ENCODE measurements around the gene SMAD4. TPM values are rescaled to one million over a fixed set of nuclear protein-coding genes. Genes with fewer than 3 reads are reported as not detected.

Gene SMAD4
- total and polyA plus RNA-seq, 4 donors = 9.3 to 65.3 (median 29.1) TPM

DNA sequence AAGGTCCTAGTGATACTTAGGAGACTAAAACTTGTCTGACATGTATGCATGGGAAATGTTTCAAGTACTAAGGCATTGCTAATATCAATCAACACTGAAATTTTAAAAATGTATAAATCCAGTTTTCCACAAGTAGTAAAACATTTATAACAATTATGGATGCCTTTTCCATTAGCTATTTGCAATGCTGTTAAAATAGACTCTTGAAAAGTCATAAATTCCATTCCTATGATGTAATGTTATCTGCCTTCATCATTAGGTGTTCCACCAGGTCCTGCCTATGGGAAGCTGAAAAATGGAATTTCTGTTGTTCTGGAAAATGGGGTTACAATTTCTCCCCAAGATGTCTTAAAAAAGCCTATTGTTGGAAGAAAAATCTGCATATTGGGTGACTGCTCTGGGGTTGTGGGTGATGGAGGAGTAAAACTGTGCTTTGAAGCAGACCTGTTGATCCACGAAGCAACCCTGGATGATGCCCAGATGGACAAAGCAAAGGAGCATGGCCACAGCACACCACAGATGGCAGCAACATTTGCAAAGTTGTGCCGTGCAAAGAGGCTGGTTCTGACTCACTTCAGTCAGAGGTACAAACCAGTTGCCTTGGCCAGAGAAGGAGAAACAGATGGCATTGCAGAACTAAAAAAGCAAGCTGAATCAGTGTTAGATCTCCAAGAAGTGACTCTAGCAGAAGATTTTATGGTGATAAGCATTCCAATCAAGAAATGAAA lies 43.5 kb upstream of the SMAD4 start:
- Histone ChIP-seq H3K9ac (ENCODE audit: low read depth in 1 of 2, low read length in 2 of 2) (no peak overlapping the region), H3K27ac (ENCODE audit: low read depth in 1 of 2, low read length in 2 of 2) (no peak overlapping the region), H3K4me3 (ENCODE audit: low read depth in 1 of 3, low read length in 3 of 3) (no peak overlapping the region), H3K9me3 (ENCODE audit: control insufficient read depth in 4 of 4, low read length in 3 of 4) (no peaks in the 10 kb centered on the region), H3K4me1 (ENCODE audit: control insufficient read depth in 4 of 4, insufficient read depth in 4 of 4, low read length in 3 of 4) (no peaks in the 10 kb centered on the region), H3K36me3 (ENCODE audit: control insufficient read depth in 4 of 4, insufficient read depth in 3 of 4, low read depth in 1 of 4, low read length in 3 of 4) (peaks cover 4 to 21% (median 8%) of the 10 kb centered on the region in 4 donors), H3K27me3 (ENCODE audit: control insufficient read depth in 4 of 4, insufficient read depth in 4 of 4, low read length in 3 of 4) (no peaks in the 10 kb centered on the region)
- WGBS = 92% methylated on average over 2 of the region's 2 CpGs
- TF ChIP-seq, protein P1, sequence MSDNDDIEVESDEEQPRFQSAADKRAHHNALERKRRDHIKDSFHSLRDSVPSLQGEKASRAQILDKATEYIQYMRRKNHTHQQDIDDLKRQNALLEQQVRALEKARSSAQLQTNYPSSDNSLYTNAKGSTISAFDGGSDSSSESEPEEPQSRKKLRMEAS (IDR thresholded peaks at IDR 0.05) = no peak
- no peak for TF ChIP-seq RXRA (IDR thresholded peaks at IDR 0.05)
- no peak for TF ChIP-seq CTCF (IDR thresholded peaks at IDR 0.05; ENCODE audit: low read depth, low read length, missing input control)
- TF ChIP-seq JUND (IDR thresholded peaks at IDR 0.05) = no peak
- no peak for TF ChIP-seq YY1 (IDR thresholded peaks at IDR 0.05)
- TF ChIP-seq FOXA2 (IDR thresholded peaks at IDR 0.05) = no peak
- TF ChIP-seq FOXA1 (IDR thresholded peaks at IDR 0.05) = no peak
- no peak for TF ChIP-seq NR2F2 (IDR thresholded peaks at IDR 0.05)
- no peak for DNase-seq (ENCODE audit: low spot score)

DNA sequence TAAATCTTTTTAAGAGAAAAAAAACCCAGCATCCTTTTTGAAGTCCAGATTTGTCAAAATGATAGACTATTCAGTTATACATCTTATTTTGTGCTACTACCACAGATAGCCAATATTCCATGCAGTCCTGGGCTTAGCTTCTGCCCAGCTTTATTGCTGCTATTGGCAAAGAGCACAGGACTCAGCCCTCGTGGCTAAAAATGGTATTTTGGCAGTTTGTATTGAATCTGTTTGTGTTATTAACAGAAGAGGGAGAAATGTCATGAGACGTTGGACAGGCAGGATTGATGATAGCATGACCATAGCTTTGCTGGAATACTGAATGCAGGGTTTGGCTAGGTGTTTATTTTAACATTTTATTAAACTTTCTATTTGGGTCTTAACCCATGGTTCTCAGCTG lies 42.8 kb upstream of the SMAD4 start:
- WGBS = 64% methylated on average over 2 of the region's 2 CpGs
- Histone ChIP-seq H3K4me3 (ENCODE audit: low read depth in 1 of 3, low read length in 3 of 3) (no peak overlapping the region), H3K9me3 (ENCODE audit: control insufficient read depth in 4 of 4, low read length in 3 of 4) (no peaks in the 10 kb centered on the region), H3K4me1 (ENCODE audit: control insufficient read depth in 4 of 4, insufficient read depth in 4 of 4, low read length in 3 of 4) (no peaks in the 10 kb centered on the region), H3K9ac (ENCODE audit: low read depth in 1 of 2, low read length in 2 of 2) (no peak overlapping the region), H3K27ac (ENCODE audit: low read depth in 1 of 2, low read length in 2 of 2) (no peak overlapping the region), H3K36me3 (ENCODE audit: control insufficient read depth in 4 of 4, insufficient read depth in 3 of 4, low read depth in 1 of 4, low read length in 3 of 4) (peaks cover 4 to 21% (median 8%) of the 10 kb centered on the region in 4 donors), H3K27me3 (ENCODE audit: control insufficient read depth in 4 of 4, insufficient read depth in 4 of 4, low read length in 3 of 4) (no peaks in the 10 kb centered on the region)
- DNase-seq (ENCODE audit: low spot score) = no peak
- TF ChIP-seq FOXA2 (IDR thresholded peaks at IDR 0.05) = no peak
- TF ChIP-seq TAF1 (conservative IDR thresholded peaks at IDR 0.05) = no peak
- no peak for TF ChIP-seq YY1 (IDR thresholded peaks at IDR 0.05)
- TF ChIP-seq NR2F2 (IDR thresholded peaks at IDR 0.05) = no peak
- TF ChIP-seq, protein P2, sequence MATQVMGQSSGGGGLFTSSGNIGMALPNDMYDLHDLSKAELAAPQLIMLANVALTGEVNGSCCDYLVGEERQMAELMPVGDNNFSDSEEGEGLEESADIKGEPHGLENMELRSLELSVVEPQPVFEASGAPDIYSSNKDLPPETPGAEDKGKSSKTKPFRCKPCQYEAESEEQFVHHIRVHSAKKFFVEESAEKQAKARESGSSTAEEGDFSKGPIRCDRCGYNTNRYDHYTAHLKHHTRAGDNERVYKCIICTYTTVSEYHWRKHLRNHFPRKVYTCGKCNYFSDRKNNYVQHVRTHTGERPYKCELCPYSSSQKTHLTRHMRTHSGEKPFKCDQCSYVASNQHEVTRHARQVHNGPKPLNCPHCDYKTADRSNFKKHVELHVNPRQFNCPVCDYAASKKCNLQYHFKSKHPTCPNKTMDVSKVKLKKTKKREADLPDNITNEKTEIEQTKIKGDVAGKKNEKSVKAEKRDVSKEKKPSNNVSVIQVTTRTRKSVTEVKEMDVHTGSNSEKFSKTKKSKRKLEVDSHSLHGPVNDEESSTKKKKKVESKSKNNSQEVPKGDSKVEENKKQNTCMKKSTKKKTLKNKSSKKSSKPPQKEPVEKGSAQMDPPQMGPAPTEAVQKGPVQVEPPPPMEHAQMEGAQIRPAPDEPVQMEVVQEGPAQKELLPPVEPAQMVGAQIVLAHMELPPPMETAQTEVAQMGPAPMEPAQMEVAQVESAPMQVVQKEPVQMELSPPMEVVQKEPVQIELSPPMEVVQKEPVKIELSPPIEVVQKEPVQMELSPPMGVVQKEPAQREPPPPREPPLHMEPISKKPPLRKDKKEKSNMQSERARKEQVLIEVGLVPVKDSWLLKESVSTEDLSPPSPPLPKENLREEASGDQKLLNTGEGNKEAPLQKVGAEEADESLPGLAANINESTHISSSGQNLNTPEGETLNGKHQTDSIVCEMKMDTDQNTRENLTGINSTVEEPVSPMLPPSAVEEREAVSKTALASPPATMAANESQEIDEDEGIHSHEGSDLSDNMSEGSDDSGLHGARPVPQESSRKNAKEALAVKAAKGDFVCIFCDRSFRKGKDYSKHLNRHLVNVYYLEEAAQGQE (IDR thresholded peaks at IDR 0.05) = no peak
- TF ChIP-seq SP1 (IDR thresholded peaks at IDR 0.05) = no peak

DNA sequence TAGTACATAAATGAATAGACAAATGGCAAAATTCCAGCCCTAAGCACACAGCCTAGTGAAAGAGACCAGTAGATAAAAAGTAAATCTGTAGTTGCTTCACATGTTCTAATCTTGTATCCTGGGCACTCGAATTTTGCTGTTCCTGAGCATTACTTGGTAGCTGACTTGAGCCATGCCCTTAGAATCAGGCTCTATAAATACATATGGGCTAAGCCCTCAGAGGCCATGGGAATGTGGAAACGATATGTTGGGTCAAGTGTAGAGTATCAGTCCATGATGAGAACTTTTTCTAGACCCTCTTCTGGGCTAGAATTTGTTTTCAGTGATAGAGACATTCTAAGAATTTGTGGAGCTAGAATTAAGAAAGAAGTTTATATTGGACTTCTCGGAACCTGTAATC lies 40.3 kb upstream of the SMAD4 start:
- no peaks in the 10 kb centered on the region for H3K9me3 ChIP-seq (ENCODE audit: control insufficient read depth in 4 of 4, low read length in 3 of 4)
- H3K27ac ChIP-seq (ENCODE audit: low read depth in 1 of 2, low read length in 2 of 2) = no peak overlapping the region
- no peak overlapping the region for H3K9ac ChIP-seq (ENCODE audit: low read depth in 1 of 2, low read length in 2 of 2)
- no peaks in the 10 kb centered on the region for H3K27me3 ChIP-seq (ENCODE audit: control insufficient read depth in 4 of 4, insufficient read depth in 4 of 4, low read length in 3 of 4)
- no peak for DNase-seq (ENCODE audit: low spot score)
- TF ChIP-seq RXRA (IDR thresholded peaks at IDR 0.05) (no peak), CTCF (IDR thresholded peaks at IDR 0.05; ENCODE audit: low read depth, low read length, missing input control) (no peak), SP1 (IDR thresholded peaks at IDR 0.05) (no peak), HNF4G (IDR thresholded peaks at IDR 0.05) (no peak), ZBTB33 (IDR thresholded peaks at IDR 0.05) (no peak)
- TF ChIP-seq, protein P3, sequence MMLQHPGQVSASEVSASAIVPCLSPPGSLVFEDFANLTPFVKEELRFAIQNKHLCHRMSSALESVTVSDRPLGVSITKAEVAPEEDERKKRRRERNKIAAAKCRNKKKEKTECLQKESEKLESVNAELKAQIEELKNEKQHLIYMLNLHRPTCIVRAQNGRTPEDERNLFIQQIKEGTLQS (IDR thresholded peaks at IDR 0.05) = no peak
- TF ChIP-seq, protein P1 (IDR thresholded peaks at IDR 0.05) = no peak
- peaks cover under 1 to 21% (median 6%) of the 10 kb centered on the region in 4 donors for H3K36me3 ChIP-seq (ENCODE audit: control insufficient read depth in 4 of 4, insufficient read depth in 3 of 4, low read depth in 1 of 4, low read length in 3 of 4)
- H3K4me1 ChIP-seq (ENCODE audit: control insufficient read depth in 4 of 4, insufficient read depth in 4 of 4, low read length in 3 of 4) = no peaks in the 10 kb centered on the region
- no peak overlapping the region for H3K4me3 ChIP-seq (ENCODE audit: low read depth in 1 of 3, low read length in 3 of 3)
- 95% methylated on average over 3 of the region's 3 CpGs for WGBS

Measured in liver (tissue), 9 donors.